Liver (tissue), 9 donors: ENCODE data around the gene DDX42. TPM values are rescaled to one million over a fixed set of nuclear protein-coding genes. Genes with fewer than 3 reads are reported as not detected.

Experiments used
- DNase-seq: peaks from one replicate; pipeline ENCODE4 v3.0.0-alpha.2; 2017; ENCODE audit warnings: low spot score
- H3K27ac ChIP-seq, 2 donors: one replicate each; pipeline ENCODE4 v1.7.0; 2013; ENCODE audit warnings: inconsistent platforms in 2 of 2, low read length in 2 of 2, control low read depth in 1 of 2, low read depth in 1 of 2, mild to moderate bottlenecking in 1 of 2
- H3K27me3 ChIP-seq, 4 donors: one replicate each; pipeline versions ENCODE4 v1.6.1 to v1.7.0; 2013; ENCODE audit warnings: low read length in 3 of 4, inconsistent platforms in 1 of 4, mild to moderate bottlenecking in 1 of 4, moderate library complexity in 1 of 4; ENCODE audit not compliant: control insufficient read depth in 4 of 4, insufficient read depth in 4 of 4
- H3K36me3 ChIP-seq, 4 donors: one replicate each; pipeline versions ENCODE4 v1.6.1 to v1.7.0; 2013; ENCODE audit warnings: low read length in 3 of 4, mild to moderate bottlenecking in 3 of 4, low read depth in 1 of 4, moderate library complexity in 1 of 4; ENCODE audit not compliant: control insufficient read depth in 4 of 4, insufficient read depth in 3 of 4
- H3K4me1 ChIP-seq, 4 donors: one replicate each; pipeline versions ENCODE4 v1.6.1 to v1.7.0; 2013; ENCODE audit warnings: low read length in 3 of 4, mild to moderate bottlenecking in 3 of 4, moderate library complexity in 1 of 4; ENCODE audit not compliant: control insufficient read depth in 4 of 4, insufficient read depth in 4 of 4
- H3K4me3 ChIP-seq, 3 donors: one replicate each; pipeline versions ENCODE4 v1.6.1 to v1.7.0; 2013; ENCODE audit warnings: low read length in 3 of 3, control low read depth in 1 of 3, low read depth in 1 of 3, mild to moderate bottlenecking in 1 of 3
- H3K9ac ChIP-seq, 2 donors: one replicate each; pipeline ENCODE4 v1.7.0; 2013; ENCODE audit warnings: low read length in 2 of 2, mild to moderate bottlenecking in 2 of 2, moderate library complexity in 2 of 2, control low read depth in 1 of 2, low read depth in 1 of 2
- H3K9me3 ChIP-seq, 4 donors: one replicate each; pipeline versions ENCODE4 v1.6.1 to v1.7.0; 2013; ENCODE audit warnings: low read length in 3 of 4; ENCODE audit not compliant: control insufficient read depth in 4 of 4
- FOXA1 ChIP-seq: IDR thresholded peaks from 2 replicates; pipeline ENCODE4 v1.6.1; 2016; ENCODE audit warnings: antibody characterized with exemption
- JUND ChIP-seq, 2 donors: IDR thresholded peaks; 2 replicates each; pipeline ENCODE4 v1.6.1; 2016; ENCODE audit warnings: antibody characterized with exemption in 2 of 2
- REST ChIP-seq: IDR thresholded peaks from 2 replicates; pipeline ENCODE4 v1.6.1; 2016; ENCODE audit warnings: antibody characterized with exemption, mild to moderate bottlenecking
- ZBTB33 ChIP-seq: IDR thresholded peaks from 2 replicates; pipeline ENCODE4 v1.6.1; 2016; ENCODE audit warnings: antibody characterized with exemption
- WGBS: extraction: QIAGEN DNeasy Blood & Tissue Kit; methylation state at CpG from one replicate; pipeline ENCODE4 v1.1.7; 2013; 5-methylcytosine and 5-hydroxymethylcytosine counted together
- polyA plus RNA-seq, 2 donors: library from polyadenylated mRNA; stranded (reverse) in 1 of 2; unstranded in 1 of 2; fragments of 200-250 nt in 1 of 2; fragments of >200 nt in 1 of 2; fragmentation: Nextera tagmentation in 1 of 2; extraction: Ambion mirVana in 1 of 2; gene quantifications; one replicate each; pipeline versions ENCODE4 v1.2.1 to v1.2.3, GENCODE V29; 2013 to 2015
- total RNA-seq, 2 donors: library from RNA; depleted of rRNA; stranded (reverse); fragments of >200 nt; gene quantifications; one replicate each; pipeline ENCODE4 v1.2.3, GENCODE V29; 2014
- TF ChIP-seq, protein P1 (sequence below): IDR thresholded peaks from 2 replicates; pipeline ENCODE4 v1.6.1; 2016; ENCODE audit warnings: antibody characterized with exemption
- donor health status: healthy.
- donor health status: healthy.
- donor health status: healthy.
- donor health status: healthy.
- donor health status: healthy.

DDX42 gene
- total and polyA plus RNA-seq, 4 donors: 15.0 to 64.2 (median 29.9) TPM

GRCh38 chr17:63768433-63768832, 5.5 kb upstream of the DDX42 start:
- Histone ChIP-seq H3K9me3 (no peaks in the 10 kb centered on the region), H3K27me3 (no peaks in the 10 kb centered on the region), H3K36me3 (peaks cover 0 to 15% (median 9%) of the 10 kb centered on the region in 4 donors), H3K9ac (no peak overlapping the region), H3K4me3 (no peak overlapping the region), H3K4me1 (peaks cover 2 to 11% (median 4%) of the 10 kb centered on the region in 4 donors), H3K27ac (no peak overlapping the region)
- 96% methylated on average over 7 of the region's 7 CpGs for WGBS
- DNase-seq: no peak
- TF ChIP-seq, protein P1, sequence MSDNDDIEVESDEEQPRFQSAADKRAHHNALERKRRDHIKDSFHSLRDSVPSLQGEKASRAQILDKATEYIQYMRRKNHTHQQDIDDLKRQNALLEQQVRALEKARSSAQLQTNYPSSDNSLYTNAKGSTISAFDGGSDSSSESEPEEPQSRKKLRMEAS: no peak

DNA sequence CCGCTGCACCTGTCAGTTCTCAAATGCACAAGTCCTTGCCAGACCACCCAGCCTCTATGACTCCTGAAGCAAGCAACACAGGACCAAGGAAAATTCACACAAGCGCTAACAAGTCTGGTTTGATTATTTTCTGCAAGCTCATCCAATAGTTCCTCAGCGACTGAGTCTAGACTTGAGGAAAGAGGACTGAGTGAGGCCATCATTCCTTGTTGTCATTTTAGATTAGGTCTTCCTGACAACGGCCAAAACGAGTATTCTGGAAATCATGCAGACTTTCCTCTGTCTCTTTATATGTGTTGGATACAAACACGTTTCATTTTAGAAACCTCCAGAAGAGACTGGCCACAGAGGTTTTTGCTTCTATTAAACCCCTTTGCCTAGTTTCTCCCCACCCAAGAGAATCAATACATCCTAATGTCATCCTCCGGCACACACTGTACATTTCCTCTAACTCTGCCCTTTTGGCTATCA, 1.1 kb upstream of the DDX42 start:
- H3K4me1 ChIP-seq: peaks cover 7 to 25% (median 19%) of the 10 kb centered on the region in 4 donors
- no peak for DNase-seq

More for the DNA sequence above, 1.1 kb upstream of the DDX42 start:
- H3K27ac ChIP-seq: peak overlapping the region; percentile 95 to 97
- TF ChIP-seq ZBTB33 (no peak), JUND (IDR thresholded peaks at IDR 0.05) (no peak), FOXA1 (peak; percentile 27), REST (no peak)
- H3K36me3 ChIP-seq: peaks cover 0 to 3% (median 0%) of the 10 kb centered on the region in 4 donors
- 4% methylated on average over 7 of the region's 7 CpGs for WGBS
- no peaks in the 10 kb centered on the region for H3K9me3 ChIP-seq
- peak overlapping the region; percentile 70 to 77 (median 75) for H3K4me3 ChIP-seq
- H3K27me3 ChIP-seq: no peaks in the 10 kb centered on the region
- H3K9ac ChIP-seq: peak overlapping the region; percentile 76 to 95
